Choroid plexus epithelial cell (primary cell): ENCODE measurements around the gene TOP2A.

Source experiments
- DNase-seq: peaks from one replicate; pipeline ENCODE4 v3.0.0-alpha.2; 2010; ENCODE audit warnings: low read depth
- H3K4me3 ChIP-seq: 2 replicates; pipeline ENCODE4 v1.5.1; 2011; ENCODE audit warnings: low read depth, mild to moderate bottlenecking, control low read depth, low read length, moderate library complexity
- TF ChIP-seq, protein P1 (sequence below): conservative IDR thresholded peaks from 2 replicates; pipeline ENCODE4 v1.5.1; 2011; ENCODE audit warnings: low read depth, mild to moderate bottlenecking, control low read depth, inconsistent platforms, low read length, moderate library complexity

TOP2A gene

DNA sequence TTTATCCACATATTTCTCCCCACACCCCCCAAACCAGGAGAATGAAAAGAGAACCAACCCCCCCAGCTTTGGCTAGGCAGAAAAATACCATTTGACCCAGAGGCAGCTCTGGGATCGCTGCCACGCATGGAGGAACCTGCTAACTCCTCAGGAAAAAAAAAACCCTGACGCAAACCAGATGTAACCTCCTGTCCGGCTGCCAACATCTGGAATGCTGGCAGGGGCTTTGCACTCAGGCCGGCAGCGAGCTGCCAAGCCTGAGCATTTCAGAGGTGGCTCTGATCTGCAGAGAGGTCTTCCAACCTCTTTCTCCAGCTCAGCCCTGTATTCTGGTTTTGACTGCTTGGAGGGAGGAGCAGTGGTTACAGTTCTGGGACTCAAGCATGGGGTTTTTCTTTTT is 33.7 kb upstream of the TOP2A start:
- peak; percentile 75 for DNase-seq
- no peak overlapping the region for H3K4me3 ChIP-seq
- TF ChIP-seq, protein P1, sequence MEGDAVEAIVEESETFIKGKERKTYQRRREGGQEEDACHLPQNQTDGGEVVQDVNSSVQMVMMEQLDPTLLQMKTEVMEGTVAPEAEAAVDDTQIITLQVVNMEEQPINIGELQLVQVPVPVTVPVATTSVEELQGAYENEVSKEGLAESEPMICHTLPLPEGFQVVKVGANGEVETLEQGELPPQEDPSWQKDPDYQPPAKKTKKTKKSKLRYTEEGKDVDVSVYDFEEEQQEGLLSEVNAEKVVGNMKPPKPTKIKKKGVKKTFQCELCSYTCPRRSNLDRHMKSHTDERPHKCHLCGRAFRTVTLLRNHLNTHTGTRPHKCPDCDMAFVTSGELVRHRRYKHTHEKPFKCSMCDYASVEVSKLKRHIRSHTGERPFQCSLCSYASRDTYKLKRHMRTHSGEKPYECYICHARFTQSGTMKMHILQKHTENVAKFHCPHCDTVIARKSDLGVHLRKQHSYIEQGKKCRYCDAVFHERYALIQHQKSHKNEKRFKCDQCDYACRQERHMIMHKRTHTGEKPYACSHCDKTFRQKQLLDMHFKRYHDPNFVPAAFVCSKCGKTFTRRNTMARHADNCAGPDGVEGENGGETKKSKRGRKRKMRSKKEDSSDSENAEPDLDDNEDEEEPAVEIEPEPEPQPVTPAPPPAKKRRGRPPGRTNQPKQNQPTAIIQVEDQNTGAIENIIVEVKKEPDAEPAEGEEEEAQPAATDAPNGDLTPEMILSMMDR = no peak

DNA sequence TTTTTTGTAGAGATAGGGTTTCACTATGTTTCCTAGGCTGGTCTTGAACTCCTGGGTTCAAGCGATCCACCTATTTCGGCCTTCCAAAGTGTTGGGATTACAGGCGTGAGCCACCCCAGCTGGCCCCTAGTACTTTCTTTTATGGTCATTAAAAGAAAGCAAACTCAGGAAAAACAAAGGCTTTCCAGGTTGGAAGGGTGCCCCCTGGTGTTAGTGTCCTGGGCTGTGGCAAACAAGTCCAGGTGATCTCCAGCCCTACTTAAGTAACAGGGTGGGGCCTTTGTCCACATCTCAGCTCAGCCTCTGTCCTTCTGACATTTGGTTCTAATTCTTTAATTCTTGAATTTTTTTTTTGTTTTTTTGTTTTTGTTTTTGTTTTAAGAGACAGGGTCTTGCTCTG is 32.5 kb upstream of the TOP2A start:
- H3K4me3 ChIP-seq = no peak overlapping the region
- TF ChIP-seq, protein P1 = peak; percentile 71
- peak; percentile 67 for DNase-seq

DNA sequence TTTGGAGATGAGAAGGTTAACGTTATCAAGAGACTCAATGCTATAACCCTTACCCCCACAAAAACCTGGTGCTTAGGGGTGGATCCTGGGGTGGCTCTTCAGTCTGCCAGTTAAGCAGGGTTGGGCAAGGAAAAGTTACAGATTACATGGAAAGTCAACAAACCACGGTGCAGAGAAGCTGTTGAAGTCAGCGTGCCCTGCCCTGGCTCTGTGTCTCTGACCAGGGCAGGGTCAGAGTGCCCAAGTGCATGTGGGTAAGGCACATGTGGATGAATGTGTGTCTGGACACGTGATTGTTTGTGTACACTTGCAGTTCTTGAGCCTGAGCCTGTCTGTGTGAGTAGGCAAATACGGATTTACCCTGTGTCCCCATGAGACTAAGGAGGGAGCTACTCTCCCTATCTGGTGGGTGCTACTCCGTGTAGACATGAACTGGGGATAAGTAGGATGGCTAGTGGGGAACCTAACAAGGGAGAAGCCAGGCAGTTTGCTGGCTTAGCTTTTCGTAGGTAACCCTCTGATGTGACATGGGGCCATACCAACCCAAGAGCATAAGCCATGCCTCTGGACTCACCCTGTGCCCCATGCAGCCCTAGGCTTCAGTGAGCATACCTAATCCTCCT is 31.1 kb upstream of the TOP2A start:
- peak; percentile 49 for DNase-seq
- H3K4me3 ChIP-seq = peak overlapping the region; percentile 75
- TF ChIP-seq, protein P1 = no peak

DNA sequence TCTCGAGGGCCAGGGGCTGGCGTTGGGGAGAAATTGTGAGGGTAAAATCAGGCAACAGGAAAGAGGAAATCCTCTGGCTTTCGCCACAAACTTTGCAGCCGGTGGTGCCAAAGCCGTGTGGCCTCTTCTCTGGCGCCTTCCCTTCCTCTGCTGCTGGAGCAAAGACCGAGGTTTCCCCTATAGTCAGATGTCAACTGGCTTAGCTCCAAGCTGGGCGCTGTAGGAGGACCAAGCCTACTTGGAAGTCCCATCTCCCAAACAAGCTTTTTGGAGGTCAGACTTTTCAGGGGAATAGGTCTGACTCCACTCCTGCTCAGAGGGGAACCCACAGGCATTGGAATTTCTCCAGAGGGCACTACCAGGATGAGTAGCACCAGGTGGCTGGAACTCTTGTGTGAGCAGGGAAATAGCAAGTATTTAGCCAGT is 30.5 kb upstream of the TOP2A start:
- peak; percentile 52 for DNase-seq
- H3K4me3 ChIP-seq = peak overlapping the region; percentile 75

DNA sequence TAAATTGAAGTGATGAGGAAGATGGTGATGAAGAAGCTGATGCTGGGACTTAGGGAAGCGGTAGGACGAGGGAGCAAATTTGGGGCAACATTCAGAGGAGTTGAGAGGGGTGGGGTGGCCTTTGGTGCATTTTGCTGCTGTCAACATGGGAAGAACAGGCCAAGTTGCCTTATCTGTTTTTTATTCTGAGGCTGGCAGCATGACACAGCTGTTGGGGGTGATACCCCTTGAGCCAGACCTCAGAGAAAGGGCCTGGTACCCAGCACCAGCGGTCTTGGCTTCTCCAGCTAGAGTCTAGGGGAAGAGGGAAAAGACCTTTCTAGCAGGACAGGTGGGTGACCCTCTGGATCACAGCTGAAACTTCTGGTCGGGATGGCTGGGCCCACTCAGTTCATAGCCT is 30.1 kb upstream of the TOP2A start:
- H3K4me3 ChIP-seq = peak overlapping the region; percentile 75
- DNase-seq = peak; percentile 12
- TF ChIP-seq, protein P1 = no peak

More for the DNA sequence above, 30.5 kb upstream of the TOP2A start:
- TF ChIP-seq, protein P1 = no peak

DNA sequence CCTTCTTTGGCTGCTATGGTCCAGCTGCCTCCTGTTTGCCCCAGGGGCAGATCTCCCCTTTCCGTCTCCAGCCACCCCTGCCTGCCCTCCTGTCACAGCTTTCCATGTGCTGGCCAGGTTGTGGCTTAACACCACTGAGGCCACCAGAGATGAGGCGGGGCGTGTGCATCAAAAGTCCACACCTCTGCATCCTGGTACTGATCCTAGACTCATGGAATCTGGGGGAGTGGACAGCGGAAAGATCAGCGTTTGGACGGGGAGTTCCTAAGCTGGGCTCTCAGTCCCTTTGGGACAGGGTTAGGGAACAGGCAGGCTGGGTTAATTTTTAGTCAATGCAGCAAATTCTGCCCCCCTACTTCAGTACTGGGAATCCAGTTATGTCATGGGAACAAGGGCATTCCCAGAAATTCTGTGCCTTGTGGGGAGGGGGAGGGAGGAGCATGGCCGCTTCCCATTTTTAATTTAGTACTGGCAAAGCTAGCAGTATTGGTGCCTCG is 29.5 kb upstream of the TOP2A start:
- DNase-seq = peak; percentile 16
- TF ChIP-seq, protein P1 = no peak
- H3K4me3 ChIP-seq = peak overlapping the region; percentile 75
